HG02973 (cell line): ENCODE results near the gene ERH.
"Not testable (repeated sequence)": the region's sequence is repeated elsewhere in the genome, so short reads cannot be mapped to it uniquely, and the experiment has no call there.

Source experiments
- ATAC-seq: cut with Tn5 transposase; IDR thresholded peaks from one replicate; pipeline ENCODE4 v1.9.1; 2021; ENCODE audit warnings: moderate library complexity; ENCODE audit not compliant: unreplicated experiment

ERH gene

DNA sequence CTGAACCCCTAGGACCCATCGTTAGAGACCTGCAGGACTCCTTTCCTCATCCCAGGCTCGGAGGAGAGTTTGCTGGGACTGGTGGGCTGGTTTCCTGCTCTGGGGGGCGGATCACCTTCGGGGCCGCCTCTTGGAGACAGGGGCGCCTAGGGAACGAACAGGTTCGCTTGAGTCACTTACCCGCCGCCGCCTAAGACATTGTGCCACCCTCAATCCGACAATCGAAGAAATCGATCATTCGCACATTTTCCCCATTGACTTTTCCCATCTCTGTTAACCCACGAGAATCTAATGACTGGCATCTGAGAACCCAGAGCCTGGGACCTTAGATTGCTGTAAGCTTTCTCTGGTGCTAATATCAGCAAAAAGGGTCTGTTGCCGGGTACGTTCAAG, 715 bp upstream of the ERH start:
- ATAC-seq, result peak; percentile 7

DNA sequence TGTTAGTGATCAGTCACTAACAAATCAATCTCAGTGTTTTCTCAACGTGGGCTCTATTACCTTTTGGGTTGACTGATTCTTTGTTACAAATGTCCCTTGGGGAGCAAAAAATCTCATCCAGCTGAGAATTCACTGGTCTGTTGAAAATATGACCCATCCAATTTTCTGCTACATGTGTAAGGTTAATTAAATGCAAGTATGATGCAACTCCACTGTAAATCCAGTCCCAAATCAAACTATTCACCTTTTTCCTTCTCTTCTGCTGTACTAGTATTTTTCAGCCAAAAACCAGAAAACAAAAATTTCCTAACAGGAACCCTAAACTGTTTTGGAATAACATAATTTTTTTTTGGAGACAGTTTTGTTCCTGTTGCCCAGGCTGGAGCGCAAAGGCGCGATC, 2.2 kb downstream of the ERH start:
- no peak for ATAC-seq

DNA sequence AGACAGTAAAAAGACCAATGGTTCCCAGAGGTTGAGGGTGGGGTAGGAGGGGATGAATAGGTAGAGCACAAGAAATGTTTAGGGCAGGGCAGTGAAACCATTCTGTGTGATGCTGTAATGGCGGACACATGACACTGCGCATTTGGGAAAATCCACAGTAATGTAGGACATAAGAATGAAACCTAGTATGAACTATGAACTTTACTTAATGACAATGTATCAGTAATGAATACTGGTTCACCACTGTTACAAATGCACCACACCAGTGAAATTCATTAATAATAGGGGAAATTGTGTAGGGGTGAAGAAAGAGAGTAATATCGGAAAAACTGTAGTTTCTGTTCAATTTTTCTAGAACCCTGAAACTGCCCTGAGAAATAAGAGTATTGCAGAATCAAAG, 5.6 kb downstream of the ERH start:
- no peak for ATAC-seq

DNA sequence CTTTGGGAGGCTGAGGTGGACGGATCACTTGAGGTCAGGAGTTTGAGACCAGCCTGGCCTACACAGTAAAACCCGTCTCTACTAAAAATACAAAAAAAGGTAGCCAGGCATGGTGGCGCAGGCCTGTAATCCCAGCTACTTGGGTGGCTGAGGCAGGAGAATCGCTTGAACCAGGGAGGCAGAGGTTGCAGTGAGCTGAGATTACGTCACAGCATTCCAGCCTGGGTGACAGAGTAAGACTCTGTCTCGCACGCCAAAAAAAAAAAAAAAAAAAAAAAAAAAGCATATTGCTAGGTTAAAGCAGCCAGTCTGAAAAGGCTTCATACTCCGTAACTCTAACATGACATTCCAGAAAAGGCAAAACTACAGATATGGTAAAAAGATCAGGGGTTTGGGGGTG, 6.7 kb downstream of the ERH start:
- ATAC-seq, result not testable (repeated sequence)

DNA sequence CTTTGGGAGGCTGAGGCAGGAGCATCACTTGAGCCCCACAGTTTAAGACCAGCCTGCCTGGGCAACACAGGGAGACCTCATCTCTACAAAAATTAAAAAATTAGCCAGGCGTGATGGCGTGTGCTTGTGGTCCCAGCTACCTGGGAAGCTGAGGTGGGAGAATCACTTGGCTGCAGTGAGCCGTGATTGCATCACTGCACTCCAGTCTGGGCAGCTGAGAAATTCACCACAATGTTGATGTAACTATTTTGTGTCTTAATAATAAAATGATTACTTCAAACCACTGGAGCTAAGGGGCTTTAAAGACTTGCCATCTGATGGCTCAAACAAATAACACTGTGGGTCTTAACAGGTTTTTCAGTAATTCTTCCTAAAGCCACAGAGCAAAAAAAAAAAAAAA, 10.8 kb downstream of the ERH start:
- ATAC-seq, result no peak

DNA sequence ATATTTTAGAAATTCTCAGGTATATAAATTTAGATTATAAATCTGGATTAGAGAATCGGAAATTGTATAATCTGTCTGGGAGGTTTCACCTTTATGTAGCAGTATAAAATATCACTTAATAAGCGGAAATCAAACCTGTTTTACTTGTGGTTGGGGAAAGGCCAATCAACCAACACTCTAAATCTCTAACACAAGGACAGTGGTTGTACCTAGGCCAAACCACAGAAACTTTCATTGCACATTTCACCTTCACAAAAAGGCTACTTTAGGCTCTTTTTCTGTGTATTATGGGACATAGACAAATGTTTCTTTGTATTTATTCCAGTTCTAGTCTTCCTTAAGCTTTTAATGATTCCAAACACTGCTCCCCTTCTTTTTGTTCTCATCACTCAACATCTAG, 19.8 kb downstream of the ERH start:
- no peak for ATAC-seq

DNA sequence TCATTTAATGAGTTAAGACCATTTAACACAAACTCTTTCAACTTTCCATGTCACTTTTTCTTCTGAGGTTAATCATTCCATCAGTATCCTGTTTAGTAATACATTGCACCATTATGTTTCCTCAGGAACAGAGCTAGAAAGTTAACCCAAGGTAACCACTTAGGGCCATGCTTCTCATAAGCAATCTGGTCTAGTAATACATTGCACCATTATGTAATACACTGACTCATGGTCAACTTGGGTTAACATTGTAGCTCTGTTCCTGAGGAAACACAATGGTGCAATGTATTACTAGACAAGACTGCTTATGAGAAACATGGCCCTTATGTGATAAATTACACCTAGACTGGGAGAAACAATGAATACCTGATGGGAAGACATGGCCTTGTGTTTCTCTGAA, 21.7 kb downstream of the ERH start:
- no peak for ATAC-seq

DNA sequence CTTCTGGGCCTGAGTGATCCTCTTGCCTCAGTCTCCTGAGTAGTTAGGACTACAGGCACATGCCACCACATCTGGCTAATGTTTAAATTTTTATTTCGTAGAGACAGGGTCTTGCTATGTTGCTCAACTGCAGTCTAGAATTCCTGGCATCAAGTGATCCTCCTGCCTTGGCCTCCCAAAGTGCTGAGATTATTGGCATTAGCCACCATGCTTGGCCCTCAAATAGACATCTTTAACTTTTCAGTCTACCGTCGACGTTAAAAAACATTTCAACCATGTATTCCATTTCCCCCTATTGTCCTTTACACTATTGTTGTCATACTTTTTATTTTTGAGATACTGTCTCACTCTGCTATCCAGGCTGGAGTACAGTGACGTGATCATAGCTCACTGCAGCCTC, 22.4 kb downstream of the ERH start:
- ATAC-seq, result no peak

DNA sequence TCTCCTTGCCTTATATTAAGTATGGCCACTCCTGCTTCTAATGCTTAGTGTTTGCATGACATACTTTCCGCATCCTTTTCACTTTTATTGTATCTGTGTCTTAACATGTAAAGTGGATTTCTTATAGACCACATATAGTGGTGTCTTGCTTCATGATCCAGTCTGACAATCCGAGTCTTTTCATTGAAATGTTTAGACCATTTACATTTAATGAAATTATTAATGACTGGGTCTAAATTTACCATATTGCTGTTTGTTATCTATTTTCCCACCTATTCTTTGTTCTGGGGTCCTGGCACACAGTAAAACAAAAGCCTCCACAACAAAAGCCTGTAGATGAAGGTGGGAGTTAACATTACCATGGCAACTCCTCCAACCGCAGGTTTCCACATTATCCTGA, 22.9 kb downstream of the ERH start:
- no peak for ATAC-seq

DNA sequence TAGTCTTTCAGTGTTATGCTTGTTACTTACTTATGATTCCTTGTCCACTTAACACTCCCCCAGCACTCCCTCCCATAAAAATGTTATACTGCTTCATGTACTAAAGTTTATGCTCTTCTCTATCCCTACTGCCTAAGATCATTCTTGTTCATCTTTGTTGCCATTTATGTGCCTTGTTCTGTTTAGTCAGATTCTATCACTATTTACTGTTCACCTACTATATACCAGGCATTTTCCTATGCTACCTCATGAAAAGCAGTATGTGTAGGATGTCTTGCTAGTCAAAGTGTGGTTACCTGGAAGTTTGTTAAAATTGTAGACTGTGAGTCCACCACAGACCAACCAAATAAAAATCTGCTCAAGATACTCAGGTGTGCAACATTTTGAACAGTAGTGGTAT, 23.9 kb downstream of the ERH start:
- no peak for ATAC-seq

DNA sequence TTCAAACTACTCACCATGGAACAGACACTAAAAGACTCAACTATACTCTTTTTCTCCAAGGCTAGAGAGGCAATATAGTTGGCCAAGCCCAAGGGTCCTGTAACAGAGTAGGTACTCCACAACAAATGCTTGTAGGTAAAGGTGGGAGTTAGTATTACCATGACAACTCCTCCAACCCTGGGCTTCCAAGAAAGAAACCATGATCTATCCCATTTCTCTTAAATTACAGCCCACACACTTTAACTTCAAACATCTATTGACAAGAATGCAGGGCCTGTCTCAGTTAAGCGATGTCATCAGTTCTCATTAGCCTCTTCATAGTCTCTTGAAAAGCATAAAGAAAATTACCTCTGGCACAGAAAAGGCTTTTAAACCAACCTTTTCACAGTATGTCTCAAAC, 25.0 kb downstream of the ERH start:
- ATAC-seq, result no peak

DNA sequence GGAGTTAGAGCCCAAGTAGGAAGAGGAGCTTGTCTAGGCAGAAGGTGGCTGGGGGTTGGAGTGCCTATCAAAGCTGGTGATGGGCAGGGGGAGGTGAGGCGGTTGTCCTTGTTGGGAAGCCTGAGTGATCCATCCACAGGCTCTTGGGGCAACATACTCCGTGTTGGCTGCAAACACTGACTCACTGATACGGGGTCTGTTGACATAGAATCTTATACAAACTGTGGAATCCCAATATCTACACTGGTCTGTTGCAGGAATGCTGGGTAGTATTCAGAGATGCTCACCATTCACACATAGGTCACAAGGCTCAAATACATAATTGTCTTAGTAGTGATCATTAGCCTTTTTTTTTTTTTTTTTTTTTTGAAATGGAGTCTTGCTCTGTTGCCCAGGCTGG, 26.0 kb downstream of the ERH start:
- ATAC-seq, result no peak

DNA sequence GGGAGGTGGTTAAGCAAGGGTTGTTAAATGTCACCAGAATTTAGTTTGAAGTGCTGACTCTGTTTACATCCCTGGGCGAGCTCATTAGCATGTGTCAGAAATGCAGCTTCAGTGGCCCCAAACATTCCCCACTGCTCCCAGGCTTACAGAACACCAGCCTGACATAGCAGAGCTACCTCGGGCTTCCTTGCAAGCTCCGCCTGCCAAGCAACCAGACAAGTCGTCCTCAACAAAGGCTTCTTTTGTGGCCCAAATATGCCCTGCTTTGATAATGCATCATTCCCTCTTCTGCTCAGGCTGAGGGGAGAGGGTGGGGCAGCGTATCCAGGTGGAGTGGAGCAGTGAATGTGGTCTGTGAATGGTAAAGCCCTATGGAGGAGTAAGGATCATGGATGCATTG, 28.0 kb downstream of the ERH start:
- ATAC-seq, result no peak

DNA sequence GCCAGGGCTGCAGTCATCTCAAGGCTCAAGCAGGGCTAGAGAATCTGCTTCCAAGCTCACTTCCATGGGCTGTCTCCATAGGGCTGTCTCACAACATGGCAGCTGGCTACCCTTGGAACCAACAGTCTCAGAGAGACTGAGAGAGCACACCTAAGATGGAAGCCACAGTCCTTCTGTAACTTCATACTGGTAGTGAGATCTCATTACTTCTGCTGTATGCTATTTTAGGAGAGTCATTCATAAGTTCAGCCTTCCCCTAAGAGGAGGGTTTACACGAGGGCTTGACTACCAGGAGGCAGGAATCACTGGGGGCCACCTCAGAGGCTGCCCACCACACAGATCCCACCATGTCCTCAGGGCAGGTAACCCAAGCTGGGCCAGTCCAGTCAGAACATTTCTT, 29.7 kb downstream of the ERH start:
- no peak for ATAC-seq

DNA sequence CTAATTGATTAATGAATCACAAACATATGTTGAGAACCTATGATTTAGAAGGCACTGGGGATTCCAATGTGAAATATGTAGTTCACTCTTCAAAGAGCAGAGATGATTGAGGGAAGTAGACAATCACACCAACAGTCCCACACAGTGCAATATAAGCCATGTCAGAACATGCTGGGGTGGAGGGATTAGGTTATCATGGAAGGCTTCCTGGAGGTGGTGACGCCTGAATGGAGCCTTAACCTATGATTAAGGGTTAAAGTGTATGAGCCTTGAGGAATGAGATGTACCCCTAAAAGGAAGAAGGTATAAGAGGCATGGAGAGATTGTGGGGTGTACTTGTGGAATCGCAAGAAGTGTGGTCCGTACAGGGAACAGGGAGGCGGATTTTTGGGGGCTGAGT, 31.3 kb downstream of the ERH start:
- no peak for ATAC-seq

DNA sequence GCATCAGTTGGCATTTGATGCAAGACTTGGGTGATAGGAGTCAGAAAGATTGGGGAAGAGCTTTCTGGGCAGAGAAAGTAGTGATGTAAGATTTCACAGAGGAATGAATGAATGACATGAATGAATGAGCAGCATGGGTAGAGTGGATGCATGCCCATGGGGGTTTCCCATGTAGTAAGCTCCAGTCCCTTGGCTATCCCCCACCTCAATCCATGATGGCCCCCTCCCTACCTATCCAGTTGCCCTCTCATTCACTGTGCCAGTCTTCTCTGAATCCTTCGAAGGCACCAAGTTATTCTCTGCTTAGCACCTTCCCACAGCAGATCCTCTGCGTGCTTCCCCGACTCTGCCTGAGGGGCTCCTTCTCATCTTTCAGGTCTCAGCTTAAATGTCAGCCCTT, 32.0 kb downstream of the ERH start:
- ATAC-seq, result no peak

DNA sequence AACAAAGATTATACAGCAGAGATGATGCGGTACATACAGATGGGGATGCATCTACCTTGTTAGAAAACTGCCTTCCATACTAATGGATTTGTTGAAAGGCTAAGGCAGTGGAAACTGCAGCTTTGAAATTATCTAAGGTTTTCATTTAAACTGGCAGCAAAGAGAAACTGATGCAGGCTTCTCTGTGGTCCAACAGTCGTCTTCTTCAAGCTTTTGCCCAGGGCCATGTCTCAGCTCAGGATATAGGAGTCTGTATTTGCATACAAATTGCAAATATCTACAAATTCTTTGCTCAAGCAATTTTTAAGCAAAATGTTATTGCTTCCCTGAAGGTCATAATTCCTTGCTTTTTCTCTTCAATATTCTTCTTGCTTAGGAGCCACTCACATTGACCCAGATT, 33.7 kb downstream of the ERH start:
- ATAC-seq, result no peak

DNA sequence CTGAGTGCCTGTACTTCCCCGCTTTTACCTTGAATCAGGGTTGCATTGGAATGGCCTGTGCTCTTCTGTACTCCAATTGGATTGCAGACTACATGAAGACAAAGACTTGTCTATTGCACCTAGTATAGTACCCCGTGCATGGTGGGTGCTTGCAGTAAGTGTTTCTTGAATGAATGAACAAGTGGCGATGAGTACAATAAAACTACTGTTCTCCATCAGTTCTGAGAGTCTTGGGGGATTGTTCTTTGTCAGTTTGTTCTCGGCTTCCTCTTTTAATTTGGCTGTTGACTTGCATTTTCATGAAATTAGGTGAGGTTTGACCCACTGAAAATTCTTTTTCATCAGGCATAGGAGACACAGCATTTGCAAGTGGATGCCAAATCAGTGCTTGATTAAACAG, 34.1 kb downstream of the ERH start:
- no peak for ATAC-seq

DNA sequence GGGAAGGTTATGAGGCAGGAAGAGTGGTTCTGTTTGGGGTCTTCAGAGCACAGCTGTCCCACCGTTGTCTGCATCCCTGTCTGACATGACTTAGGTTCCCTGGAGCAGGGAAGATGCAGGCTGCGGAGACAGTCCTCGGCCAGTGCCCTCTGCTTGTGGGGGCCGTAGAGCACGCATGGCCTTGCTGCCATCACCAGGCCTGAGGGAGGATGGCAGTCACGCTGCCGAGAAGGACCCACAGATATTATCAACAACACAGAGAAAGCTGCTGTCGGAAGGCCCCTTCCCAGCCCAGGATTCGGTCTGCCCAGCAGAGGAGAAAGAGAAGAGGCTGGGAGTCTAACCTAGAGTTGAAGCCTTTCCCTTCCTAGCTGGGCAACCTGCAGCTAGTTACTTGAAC, 35.0 kb downstream of the ERH start:
- no peak for ATAC-seq

DNA sequence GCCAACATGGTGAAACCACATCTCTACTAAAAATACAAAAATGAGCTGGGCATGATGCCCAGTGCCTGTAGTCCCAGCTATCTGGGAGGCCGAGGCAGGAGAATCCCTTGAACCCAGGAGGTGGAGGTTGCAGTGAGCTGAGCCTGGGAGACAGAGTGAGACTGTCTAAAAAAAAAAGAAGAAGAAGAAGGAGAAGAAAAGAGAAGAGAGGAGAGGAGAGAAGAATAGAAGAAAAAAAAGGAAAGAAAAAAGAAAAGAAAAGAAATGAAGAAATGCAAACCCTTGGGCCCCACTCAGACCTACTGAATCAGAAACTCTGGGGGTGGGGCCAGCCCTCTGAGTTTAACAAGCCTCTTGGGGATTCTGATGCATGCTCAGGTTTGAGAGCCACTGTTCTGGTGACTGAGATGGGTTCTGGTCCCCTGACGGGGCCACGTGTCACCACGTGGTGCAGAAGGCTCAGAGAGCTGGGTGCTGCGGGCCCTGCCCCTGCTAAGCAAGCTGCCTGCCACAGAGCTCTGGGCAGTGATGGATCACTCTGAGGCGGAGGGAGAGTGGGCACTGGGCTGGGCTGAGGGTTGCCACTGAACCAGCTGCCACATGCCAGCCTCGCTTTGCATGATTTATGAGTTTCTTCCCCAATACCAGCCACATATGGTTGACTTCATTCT, 37.5 kb downstream of the ERH start:
- ATAC-seq, result no peak

DNA sequence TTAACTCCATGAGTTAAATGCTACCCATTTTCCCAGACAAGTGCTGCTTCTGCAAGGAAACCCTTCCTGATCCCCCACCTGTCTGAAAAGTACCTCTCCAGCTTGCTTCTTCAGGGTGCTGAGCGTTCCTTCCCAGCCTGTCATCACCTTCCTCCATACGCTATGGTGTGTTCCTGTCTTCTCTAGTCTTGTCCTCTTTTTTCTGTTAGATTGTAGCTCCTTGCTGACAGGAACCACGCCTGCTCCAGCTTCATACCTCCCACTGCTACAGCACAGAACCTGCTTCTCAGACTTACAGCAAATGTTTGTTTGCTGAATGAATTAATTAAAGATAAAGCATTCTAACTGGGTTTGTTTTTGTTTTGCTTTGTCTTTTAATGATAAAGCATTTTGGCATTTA, 39.1 kb downstream of the ERH start:
- no peak for ATAC-seq

DNA sequence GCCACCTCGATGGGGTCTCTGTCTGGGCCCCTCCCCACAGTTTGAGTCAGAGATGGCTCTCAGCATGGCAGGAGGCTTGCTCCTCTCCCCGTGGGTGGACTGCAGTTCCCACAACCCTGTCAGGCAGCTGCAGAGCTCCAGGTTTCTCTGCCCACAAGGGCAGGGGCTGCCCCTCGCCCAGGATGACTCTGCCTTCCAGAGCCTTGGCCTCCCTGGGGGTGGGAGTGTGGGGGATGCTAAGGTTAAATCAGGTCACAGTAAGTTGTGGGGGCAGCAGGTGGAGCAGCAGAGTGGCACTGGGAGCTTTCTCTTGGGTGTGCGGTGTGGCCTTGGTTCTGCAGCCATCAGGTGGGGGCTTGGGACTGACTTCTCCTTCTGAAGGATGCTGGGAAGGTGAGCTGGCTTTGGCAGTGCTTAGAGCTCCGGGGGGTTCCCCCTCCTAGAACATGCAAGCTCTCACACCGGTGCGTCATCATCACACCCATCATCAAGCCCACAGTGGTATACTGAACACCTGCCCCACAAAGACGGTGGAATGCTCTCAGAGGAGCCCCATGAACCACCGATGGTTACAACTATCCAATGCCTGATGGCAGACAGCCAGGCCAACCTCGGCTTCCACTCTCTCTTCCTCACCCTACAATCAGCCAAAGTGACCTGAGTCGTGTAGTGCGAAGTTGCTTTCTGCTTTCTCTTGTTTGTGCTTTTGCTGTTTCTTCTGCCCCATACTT, 39.7 kb downstream of the ERH start:
- ATAC-seq, result no peak
